Peyer's patch (tissue), 4 donors: ENCODE results near the gene MARCHF7.

Source experiments
- CTCF ChIP-seq, 6 experiments: fragments of 450-650 bp in 4 of 6; fragments of 200-600 bp in 2 of 6; sonication (generic) in 1 of 6; IDR thresholded peaks; one replicate each; pipeline ENCODE4 v1.5.1; 2017 to 2019; ENCODE audit warnings: antibody characterized with exemption in 6 of 6, mild to moderate bottlenecking in 3 of 6, moderate library complexity in 1 of 6
- POLR2A ChIP-seq, 2 donors: fragments of 450-650 bp; IDR thresholded peaks; one replicate each; pipeline ENCODE4 v1.5.1; 2017; ENCODE audit warnings: antibody characterized with exemption in 2 of 2, mild to moderate bottlenecking in 2 of 2, moderate library complexity in 2 of 2

- TF ChIP-seq CTCF (IDR thresholded peaks at IDR 0.05): no peak
- TF ChIP-seq POLR2A (IDR thresholded peaks at IDR 0.05): no peak
Measured at GRCh38 chr2:159735648-159736047, 23.3 kb downstream of the MARCHF7 start.
